PC-3 (cell line): Measurements from ENCODE around the gene ACAD8. TPM values are rescaled to one million over a fixed set of nuclear protein-coding genes. Genes with fewer than 3 reads are reported as not detected.

Experiments
- ATAC-seq: fragments of 200-7000 bp; cut with Tn5 transposase; 2 replicates; pipeline ENCODE4 v1.9.1; 2020; ENCODE audit warnings: mild to moderate bottlenecking, moderate library complexity
- BruUV-seq: library from RNA; stranded (reverse); fragments of 400-500 nt; replicated peaks from 2 replicates; lab custom pipeline; 2021; lab: Mats Ljungman, UMichigan
- CTCF ChIA-PET: fragments of 300-600 bp; sonication (Branson Sonifier 250); formaldehyde crosslinking; loops from one replicate; lab custom pipeline; 2022; ENCODE audit warnings: antibody characterized with exemption; lab: Charles Lee
- POLR2A ChIA-PET: fragments of 300-600 bp; sonication (Branson Sonifier 250); formaldehyde crosslinking; loops from one replicate; lab custom pipeline; 2022; ENCODE audit warnings: antibody characterized with exemption; ENCODE audit not compliant: unreplicated experiment; lab: Charles Lee
- DNase-seq: peaks from one replicate; pipeline ENCODE4 v3.0.0-alpha.2; 2015
- H2AFZ ChIP-seq: fragments of 300-600 bp; sonication (generic); 2 replicates; pipeline ENCODE4 v1.6.0; 2016; ENCODE audit warnings: antibody characterized with exemption, low read length
- H3F3A ChIP-seq: fragments of 300-600 bp; sonication (generic); one replicate; pipeline ENCODE4 v1.6.0; 2017; ENCODE audit warnings: antibody characterized with exemption, low read length, control low read depth, mild to moderate bottlenecking; ENCODE audit not compliant: unreplicated experiment
- H3K27ac ChIP-seq: fragments of 300-600 bp; sonication (generic); 2 replicates; pipeline ENCODE4 v1.5.1; 2016; ENCODE audit warnings: mild to moderate bottlenecking, low read length
- H3K27me3 ChIP-seq: fragments of 300-600 bp; sonication (generic); 2 replicates; pipeline ENCODE4 v1.6.1; 2016; ENCODE audit warnings: low read length, mixed read lengths
- H3K36me3 ChIP-seq: fragments of 300-600 bp; sonication (generic); 2 replicates; pipeline ENCODE4 v1.6.1; 2016; ENCODE audit warnings: low read depth, mixed run types, low read length, mixed read lengths
- H3K4me1 ChIP-seq: fragments of 300-600 bp; sonication (generic); 2 replicates; pipeline ENCODE4 v1.5.1; 2016; ENCODE audit warnings: low read length; ENCODE audit not compliant: insufficient read depth
- H3K4me2 ChIP-seq: fragments of 300-600 bp; sonication (generic); 2 replicates; pipeline ENCODE4 v1.6.0; 2016; ENCODE audit warnings: low read length
- H3K4me3 ChIP-seq: fragments of 300-600 bp; sonication (generic); 2 replicates; pipeline ENCODE4 v1.5.1; 2016; ENCODE audit warnings: mild to moderate bottlenecking, low read length, mixed read lengths
- H3K79me2 ChIP-seq: fragments of 300-600 bp; sonication (generic); 2 replicates; pipeline ENCODE4 v1.6.1; 2017; ENCODE audit warnings: low read length, mixed read lengths
- H3K9ac ChIP-seq: fragments of 300-600 bp; sonication (generic); 2 replicates; pipeline ENCODE4 v1.6.0; 2016; ENCODE audit warnings: mild to moderate bottlenecking, low read length
- H3K9me2 ChIP-seq: fragments of 300-600 bp; sonication (generic); replicated peaks from 2 replicates; pipeline ENCODE4 v1.6.1; 2016; ENCODE audit warnings: mixed run types, low read length, mixed read lengths
- H3K9me3 ChIP-seq: fragments of 300-600 bp; sonication (generic); 2 replicates; pipeline ENCODE4 v1.6.1; 2016; ENCODE audit warnings: low read length, mixed read lengths
- H4K20me1 ChIP-seq: fragments of 300-600 bp; sonication (generic); 2 replicates; pipeline ENCODE4 v1.6.1; 2016; ENCODE audit warnings: low read length, mixed read lengths
- EZH2 ChIP-seq: fragments of 300-600 bp; sonication (generic); IDR thresholded peaks from one replicate; pipeline ENCODE4 v1.6.1; 2017; ENCODE audit warnings: antibody characterized with exemption, mild to moderate bottlenecking, low read length; ENCODE audit not compliant: unreplicated experiment
- EZH2phosphoT487 ChIP-seq: fragments of 300-600 bp; sonication (generic); IDR thresholded peaks from 2 replicates; pipeline ENCODE4 v1.6.1; 2018; ENCODE audit warnings: mild to moderate bottlenecking, antibody characterized with exemption, low read length, borderline replicate concordance
- intact Hi-C: fragments of 100-400 bp; cut with micrococcal nuclease; formaldehyde crosslinking; loops from 2 replicates; pipeline ENCODE4 v1.9.0; 2023
- total RNA-seq: library from RNA; depleted of rRNA; stranded (reverse); fragments of >200 nt; gene quantifications from 2 replicates; pipeline ENCODE4 v1.2.3, GENCODE V29; 2014
- TF ChIP-seq, protein P1 (sequence below): fragments of 300-600 bp; sonication (generic); conservative IDR thresholded peaks from 2 replicates; pipeline ENCODE4 v1.5.1; 2017; ENCODE audit warnings: antibody characterized with exemption, low read depth, mild to moderate bottlenecking, low read length

The ACAD8 gene
- total RNA-seq, 1 experiment from 2014 or later = 22.6 TPM

DNA sequence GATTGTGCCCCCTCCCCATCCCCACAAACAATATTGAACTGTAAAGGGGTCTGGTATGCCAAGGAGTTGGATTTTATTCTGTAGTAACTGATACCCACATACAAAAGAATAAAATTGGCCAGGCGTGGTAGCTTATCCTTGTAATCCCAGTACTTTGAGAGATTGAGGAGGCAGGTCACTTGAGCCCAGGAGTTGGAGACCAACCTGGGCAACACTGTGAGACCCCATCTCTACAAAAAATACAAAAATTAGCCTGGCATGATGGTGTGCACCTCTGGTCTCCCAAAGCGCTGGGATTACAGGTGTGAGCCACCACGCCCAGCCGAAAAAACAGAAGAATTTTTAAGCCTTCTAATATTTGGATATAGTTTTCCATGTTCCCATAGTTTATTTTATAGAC, 18.6 kb downstream of the ACAD8 start:
- no peak overlapping the region for H2AFZ ChIP-seq
- ATAC-seq (no peak), DNase-seq (no peak)
- peaks cover 15% of the 10 kb centered on the region for H3K4me1 ChIP-seq
- no peak overlapping the region for H3K4me3 ChIP-seq
- H4K20me1 ChIP-seq = no peaks in the 10 kb centered on the region
- H3K27me3 ChIP-seq = peaks cover 47% of the 10 kb centered on the region
- H3K79me2 ChIP-seq = no peaks in the 10 kb centered on the region
- no peaks in the 10 kb centered on the region for H3K9me2 ChIP-seq
- ChIA-PET CTCF (no interaction called here), POLR2A (no interaction called here)
- H3F3A ChIP-seq = peaks cover 6% of the 10 kb centered on the region
- H3K9ac ChIP-seq = no peak overlapping the region
- H3K9me3 ChIP-seq = no peaks in the 10 kb centered on the region
- intact Hi-C loops = no loop called here
- H3K36me3 ChIP-seq = no peaks in the 10 kb centered on the region
- TF ChIP-seq EZH2 (no peak), EZH2phosphoT487 (no peak)
- TF ChIP-seq, protein P1, sequence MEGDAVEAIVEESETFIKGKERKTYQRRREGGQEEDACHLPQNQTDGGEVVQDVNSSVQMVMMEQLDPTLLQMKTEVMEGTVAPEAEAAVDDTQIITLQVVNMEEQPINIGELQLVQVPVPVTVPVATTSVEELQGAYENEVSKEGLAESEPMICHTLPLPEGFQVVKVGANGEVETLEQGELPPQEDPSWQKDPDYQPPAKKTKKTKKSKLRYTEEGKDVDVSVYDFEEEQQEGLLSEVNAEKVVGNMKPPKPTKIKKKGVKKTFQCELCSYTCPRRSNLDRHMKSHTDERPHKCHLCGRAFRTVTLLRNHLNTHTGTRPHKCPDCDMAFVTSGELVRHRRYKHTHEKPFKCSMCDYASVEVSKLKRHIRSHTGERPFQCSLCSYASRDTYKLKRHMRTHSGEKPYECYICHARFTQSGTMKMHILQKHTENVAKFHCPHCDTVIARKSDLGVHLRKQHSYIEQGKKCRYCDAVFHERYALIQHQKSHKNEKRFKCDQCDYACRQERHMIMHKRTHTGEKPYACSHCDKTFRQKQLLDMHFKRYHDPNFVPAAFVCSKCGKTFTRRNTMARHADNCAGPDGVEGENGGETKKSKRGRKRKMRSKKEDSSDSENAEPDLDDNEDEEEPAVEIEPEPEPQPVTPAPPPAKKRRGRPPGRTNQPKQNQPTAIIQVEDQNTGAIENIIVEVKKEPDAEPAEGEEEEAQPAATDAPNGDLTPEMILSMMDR = no peak
- no peak overlapping the region for H3K27ac ChIP-seq
- BruUV-seq = no TSS peak
- H3K4me2 ChIP-seq = no peak overlapping the region

DNA sequence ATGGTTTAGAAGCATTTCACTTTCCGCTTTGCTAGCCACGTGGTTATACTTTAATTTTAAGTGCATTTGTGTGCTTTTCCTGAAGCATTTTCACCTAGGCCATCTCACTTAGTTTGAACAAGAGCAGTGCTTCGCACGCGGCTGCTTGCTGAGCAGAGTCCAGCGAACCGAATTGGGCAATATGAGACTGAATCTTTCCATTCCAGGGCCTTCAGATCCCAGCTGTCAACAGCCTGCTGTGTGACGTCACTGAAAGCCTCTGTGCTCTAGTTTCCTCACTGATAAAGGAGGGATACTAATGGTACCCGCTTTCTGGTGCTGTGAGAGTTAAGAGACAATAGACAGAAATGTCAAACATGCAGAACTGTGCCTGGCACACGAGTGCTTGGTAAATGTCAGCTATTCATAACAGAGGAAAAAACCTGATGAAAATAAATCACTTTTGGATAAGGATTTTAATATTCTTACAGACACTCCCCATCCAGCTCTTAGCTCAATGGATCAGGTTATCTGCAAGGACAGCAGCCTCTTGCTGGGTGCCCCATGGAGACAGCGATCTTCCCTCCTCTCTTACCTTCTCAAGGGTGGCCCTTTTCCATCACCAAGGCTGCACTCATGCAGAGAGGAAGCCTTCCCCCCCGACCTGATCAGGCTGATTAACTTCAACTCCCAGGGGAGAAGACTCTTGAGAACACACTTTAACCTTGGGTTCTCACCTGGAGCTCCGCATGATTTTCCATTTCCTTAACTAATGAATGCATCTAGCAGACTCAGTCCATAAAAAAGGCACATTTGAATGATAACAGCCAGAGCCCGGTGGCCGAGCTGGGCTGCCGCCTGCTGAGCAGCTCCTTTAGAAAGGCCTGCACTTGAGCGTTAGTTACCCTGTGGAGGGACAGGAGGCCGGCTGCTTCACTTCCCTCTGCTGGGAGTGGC, 19.3 kb downstream of the ACAD8 start:
- DNase-seq = no peak
- peaks cover 53% of the 10 kb centered on the region for H3K27me3 ChIP-seq
- no peak overlapping the region for H2AFZ ChIP-seq
- H3K9ac ChIP-seq = no peak overlapping the region
- H3K79me2 ChIP-seq = no peaks in the 10 kb centered on the region
- H4K20me1 ChIP-seq = no peaks in the 10 kb centered on the region
- CTCF ChIA-PET = interaction anchor here (0.7 kb wide), 1 partner anchor 51 kb away, joined by 3 read pairs; no protein-coding TSS in a partner anchor
- H3K4me1 ChIP-seq = peaks cover 8% of the 10 kb centered on the region
- POLR2A ChIA-PET = no interaction called here
- no peaks in the 10 kb centered on the region for H3K9me2 ChIP-seq
- BruUV-seq = no TSS peak
- H3K27ac ChIP-seq = no peak overlapping the region
- H3F3A ChIP-seq = no peaks in the 10 kb centered on the region
- H3K9me3 ChIP-seq = no peaks in the 10 kb centered on the region
- intact Hi-C loops = no loop called here
- no peak for TF ChIP-seq EZH2
- TF ChIP-seq EZH2phosphoT487 = no peak
- TF ChIP-seq, protein P1 = no peak
- no peaks in the 10 kb centered on the region for H3K36me3 ChIP-seq
- H3K4me2 ChIP-seq = no peak overlapping the region
- H3K4me3 ChIP-seq = no peak overlapping the region
- ATAC-seq = no peak

DNA sequence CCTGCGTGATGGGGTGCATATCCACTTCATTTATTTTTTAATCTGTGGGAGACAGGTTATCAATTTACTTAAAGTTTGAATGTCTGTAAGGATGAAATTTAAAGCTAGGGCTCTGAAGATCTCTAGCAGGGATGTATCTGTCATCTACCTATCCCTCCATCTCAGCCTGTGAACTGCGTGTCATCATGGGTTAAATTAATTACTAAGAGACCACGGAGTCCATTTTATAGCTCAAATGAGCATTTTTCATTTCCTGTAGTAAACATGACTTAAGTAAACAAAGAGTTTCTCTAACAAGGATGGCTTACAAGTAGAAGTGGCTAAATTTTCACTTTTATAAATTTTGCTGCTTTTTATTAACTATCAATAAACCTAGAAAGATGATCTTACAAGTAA, 19.9 kb downstream of the ACAD8 start:
- no peaks in the 10 kb centered on the region for H3K9me2 ChIP-seq
- no peak overlapping the region for H3K27ac ChIP-seq
- no peak overlapping the region for H2AFZ ChIP-seq
- H4K20me1 ChIP-seq = no peaks in the 10 kb centered on the region
- no peaks in the 10 kb centered on the region for H3K9me3 ChIP-seq
- no peaks in the 10 kb centered on the region for H3K79me2 ChIP-seq
- no peaks in the 10 kb centered on the region for H3K36me3 ChIP-seq
- H3K4me3 ChIP-seq = no peak overlapping the region
- TF ChIP-seq EZH2 (no peak), EZH2phosphoT487 (no peak)
- TF ChIP-seq, protein P1 = no peak
- H3F3A ChIP-seq = no peaks in the 10 kb centered on the region
- DNase-seq (no peak), ATAC-seq (no peak)
- intact Hi-C loops = no loop called here
- BruUV-seq = no TSS peak
- ChIA-PET POLR2A (no interaction called here), CTCF (interaction anchor here (0.7 kb wide), 2 partner anchors 51 to 77 kb away, joined by 3 to 6 read pairs; no protein-coding TSS in a partner anchor)
- no peak overlapping the region for H3K4me2 ChIP-seq
- H3K27me3 ChIP-seq = peaks cover 60% of the 10 kb centered on the region
- H3K4me1 ChIP-seq = peaks cover 4% of the 10 kb centered on the region; the same call in 1 of the 2 replicates
- no peak overlapping the region for H3K9ac ChIP-seq
